SK-N-SH (cell line): ENCODE results near the gene TGFBI. TPM values are rescaled to one million over a fixed set of nuclear protein-coding genes. Genes with fewer than 3 reads are reported as not detected.

Experiments
- CTCF ChIA-PET: fragments of 300-600, 350-600 bp; formaldehyde crosslinking; extraction: SDS; loops from one replicate; lab custom pipeline; 2021; lab: Yijun Ruan, JAX
- POLR2A ChIA-PET: fragments of 350-600 bp; sonication (Branson Sonifier 250); formaldehyde crosslinking; extraction: SDS; loops from one replicate; lab custom pipeline; 2020; ENCODE audit warnings: antibody characterized with exemption, inconsistent platforms; lab: Yijun Ruan, JAX
- DNase-seq: peaks from one replicate; pipeline ENCODE4 v3.0.0; 2012
- H2AFZ ChIP-seq: fragments of 200-600 bp; sonication (generic); 2 replicates; pipeline ENCODE4 v1.8.1; 2016; ENCODE audit warnings: antibody characterized with exemption, mild to moderate bottlenecking, low read depth
- H3F3A ChIP-seq: fragments of 200-600 bp; sonication (generic); replicated peaks from 2 replicates; pipeline ENCODE3; 2016; ENCODE audit warnings: antibody characterized with exemption, mild to moderate bottlenecking; ENCODE audit not compliant: insufficient read depth
- H3K27ac ChIP-seq, 2 experiments: fragments of 200-500 bp in 1 of 2; fragments of 200-600 bp in 1 of 2; sonication (Bioruptor generic) in 1 of 2; sonication (generic), shearing (Covaris generic) in 1 of 2; 2 replicates each; pipeline versions ENCODE4 v1.5.1 to v1.6.1; 2014 to 2016; ENCODE audit warnings: low read depth in 2 of 2, inconsistent platforms in 1 of 2, low read length in 1 of 2, mild to moderate bottlenecking in 1 of 2, mixed read lengths in 1 of 2
- H3K27me3 ChIP-seq: fragments of 200-600 bp; sonication (generic), shearing (Covaris generic); 2 replicates; pipeline ENCODE4 v1.6.1; 2016; ENCODE audit warnings: mixed run types; ENCODE audit not compliant: insufficient read depth
- H3K36me3 ChIP-seq, 2 experiments: fragments of 200-500 bp in 1 of 2; fragments of 200-600 bp in 1 of 2; sonication (Bioruptor generic) in 1 of 2; sonication (generic) in 1 of 2; replicated peaks in 1 of 2; 2 replicates each; pipeline versions ENCODE3 to v1.5.1; 2014 to 2016; ENCODE audit warnings: low read length in 1 of 2, mild to moderate bottlenecking in 1 of 2; ENCODE audit not compliant: insufficient read depth in 2 of 2, control insufficient read depth in 1 of 2
- H3K4me1 ChIP-seq, 2 experiments: fragments of 200-500 bp in 1 of 2; fragments of 200-600 bp in 1 of 2; sonication (Bioruptor generic) in 1 of 2; sonication (generic), shearing (Covaris generic) in 1 of 2; 2 replicates each; pipeline versions ENCODE4 v1.5.1 to v1.6.1; 2014 to 2016; ENCODE audit warnings: low read depth in 1 of 2, low read length in 1 of 2, mixed run types in 1 of 2; ENCODE audit not compliant: insufficient read depth in 2 of 2, control insufficient read depth in 1 of 2
- H3K4me2 ChIP-seq: fragments of 200-600 bp; sonication (generic), shearing (Covaris generic); 2 replicates; pipeline ENCODE4 v1.6.1; 2017; ENCODE audit warnings: mixed run types
- H3K4me3 ChIP-seq, 2 experiments: fragments of 200-500 bp in 1 of 2; fragments of 200-600 bp in 1 of 2; sonication (Bioruptor generic) in 1 of 2; sonication (generic), shearing (Covaris generic) in 1 of 2; 2 replicates each; pipeline versions ENCODE4 v1.5.1 to v1.8.1; 2014 to 2016; ENCODE audit warnings: low read depth in 2 of 2, inconsistent platforms in 1 of 2, low read length in 1 of 2, mild to moderate bottlenecking in 1 of 2, mixed read lengths in 1 of 2, moderate library complexity in 1 of 2
- H3K79me2 ChIP-seq: fragments of 200-600 bp; sonication (generic); 2 replicates; pipeline ENCODE4 v1.8.1; 2017; ENCODE audit warnings: mild to moderate bottlenecking; ENCODE audit not compliant: insufficient read depth
- H3K9ac ChIP-seq: fragments of 200-600 bp; sonication (generic); 2 replicates; pipeline ENCODE4 v1.6.1; 2017; ENCODE audit warnings: mixed run types
- H3K9me2 ChIP-seq: fragments of 200-600 bp; sonication (generic); 2 replicates; pipeline ENCODE4 v1.6.1; 2017; ENCODE audit warnings: mixed run types
- H3K9me3 ChIP-seq: fragments of 200-600 bp; sonication (generic); 2 replicates; pipeline ENCODE4 v1.6.1; 2017; ENCODE audit warnings: mixed run types, mild to moderate bottlenecking, moderate library complexity
- H4K20me1 ChIP-seq: fragments of 200-600 bp; sonication (generic); 2 replicates; pipeline ENCODE4 v1.6.1; 2017; ENCODE audit warnings: mild to moderate bottlenecking, mixed run types; ENCODE audit not compliant: insufficient read depth
- CTCF ChIP-seq: fragments of 200-600 bp; sonication (generic); IDR thresholded peaks from 2 replicates; pipeline ENCODE4 v1.6.1; 2017; ENCODE audit warnings: antibody characterized with exemption, mild to moderate bottlenecking, moderate library complexity
- ELF1 ChIP-seq: IDR thresholded peaks from 2 replicates; pipeline ENCODE4 v1.4.0; 2012
- EP300 ChIP-seq, 2 experiments: IDR thresholded peaks; 2 replicates each; pipeline versions ENCODE4 v1.4.0 to v1.6.1; 2012; ENCODE audit warnings: borderline replicate concordance in 1 of 2, low read depth in 1 of 2, low read length in 1 of 2
- EZH2phosphoT487 ChIP-seq: fragments of 200-600 bp; sonication (generic); IDR thresholded peaks from 2 replicates; pipeline ENCODE4 v1.6.1; 2017; ENCODE audit warnings: low read depth, mixed run types, mild to moderate bottlenecking, antibody characterized with exemption, moderate library complexity, borderline replicate concordance
- FOXM1 ChIP-seq: IDR thresholded peaks from 2 replicates; pipeline ENCODE4 v1.4.0; 2012; ENCODE audit warnings: low read depth, mild to moderate bottlenecking
- GABPA ChIP-seq: IDR thresholded peaks from 2 replicates; pipeline ENCODE4 v1.4.0; 2012; ENCODE audit warnings: low read depth, mild to moderate bottlenecking
- MEF2A ChIP-seq: IDR thresholded peaks from 2 replicates; pipeline ENCODE4 v1.4.0; 2012; ENCODE audit warnings: low read depth, borderline replicate concordance
- MXI1 ChIP-seq: IDR thresholded peaks from 2 replicates; pipeline ENCODE4 v1.6.1; 2012; ENCODE audit warnings: mild to moderate bottlenecking, low read depth, low read length, improper control_type of control experiment
- NRF1 ChIP-seq: IDR thresholded peaks from 2 replicates; pipeline ENCODE4 v1.6.1; 2012; ENCODE audit warnings: low read depth, mild to moderate bottlenecking, low read length
- PBX3 ChIP-seq: IDR thresholded peaks from 2 replicates; pipeline ENCODE4; 2012
- POLR2AphosphoS5 ChIP-seq: IDR thresholded peaks from 2 replicates; pipeline ENCODE4 v1.6.1; 2012; ENCODE audit warnings: low read depth, low read length
- RAD21 ChIP-seq: IDR thresholded peaks from 2 replicates; pipeline ENCODE4 v1.6.1; 2012; ENCODE audit warnings: mild to moderate bottlenecking, low read length
- RCOR1 ChIP-seq: fragments of 150-350 bp; IDR thresholded peaks from 2 replicates; pipeline ENCODE4 v1.6.1; 2017; ENCODE audit warnings: antibody characterized with exemption, low read length
- REST ChIP-seq: IDR thresholded peaks from 2 replicates; pipeline ENCODE4 v1.6.1; 2012; ENCODE audit warnings: mild to moderate bottlenecking, low read depth, low read length, moderate library complexity
- RXRA ChIP-seq: IDR thresholded peaks from 2 replicates; pipeline ENCODE4 v1.4.0; 2012; ENCODE audit warnings: low read depth, mild to moderate bottlenecking, borderline replicate concordance
- SIN3A ChIP-seq: IDR thresholded peaks from 2 replicates; pipeline ENCODE4 v1.6.1; 2012; ENCODE audit warnings: low read depth, mild to moderate bottlenecking, low read length, moderate library complexity, borderline replicate concordance
- SMC3 ChIP-seq: IDR thresholded peaks from 2 replicates; pipeline ENCODE4 v1.6.1; 2012; ENCODE audit warnings: low read depth, low read length, improper control_type of control experiment
- TAF1 ChIP-seq: IDR thresholded peaks from 2 replicates; pipeline ENCODE4 v1.6.1; 2012; ENCODE audit warnings: low read depth, mild to moderate bottlenecking, low read length, moderate library complexity, borderline replicate concordance
- USF2 ChIP-seq: fragments of 150-350 bp; IDR thresholded peaks from 2 replicates; pipeline ENCODE4 v1.6.1; 2017; ENCODE audit warnings: antibody characterized with exemption, low read length, low read depth, borderline replicate concordance
- YY1 ChIP-seq: IDR thresholded peaks from 2 replicates; pipeline ENCODE4 v1.4.0; 2012; ENCODE audit warnings: low read depth, mild to moderate bottlenecking
- WGBS: methylation state at CpG from one replicate; pipeline ENCODE4 v1.1.6; 2017; ENCODE audit warnings: low lambda C conversion rate; 5-methylcytosine and 5-hydroxymethylcytosine counted together
- polyA plus RNA-seq, 3 experiments: library from polyadenylated mRNA; depleted of rRNA; stranded (reverse); fragments of >200 nt; gene quantifications; 2 replicates each; pipeline ENCODE4 v1.2.3, GENCODE V29; 2012

The TGFBI gene
- polyA plus RNA-seq, 1 of the 3 experiments (the other 2 are of a cell fraction) = 2,678 TPM

- no peak for TF ChIP-seq PBX3
- no peak for TF ChIP-seq RCOR1
- TF ChIP-seq POLR2AphosphoS5 = no peak
- TF ChIP-seq ELF1 = no peak
- no peak for TF ChIP-seq YY1
- TF ChIP-seq RAD21 = no peak
- no peak for TF ChIP-seq GABPA
- TF ChIP-seq CTCF = no peak
- TF ChIP-seq TAF1 = no peak
- no peak for TF ChIP-seq MXI1
- TF ChIP-seq, all 33 proteins: peak for 0
Measured at GRCh38 chr5:135986891-135987401, 41.8 kb upstream of the TGFBI start (continued).

GRCh38 chr5:135988546-135988945 is 40.2 kb upstream of the TGFBI start:
- TF ChIP-seq EZH2phosphoT487 (no peak), RXRA (no peak), MEF2A (no peak), PBX3 (no peak), FOXM1 (no peak), REST (no peak), USF2 (no peak), EP300 (IDR thresholded peaks at IDR 0.05; ENCODE audit: borderline replicate concordance in 1 of 2, low read depth in 1 of 2, low read length in 1 of 2) (no peak), TAF1 (no peak), SIN3A (no peak), NRF1 (no peak), SMC3 (no peak)
- ChIA-PET CTCF (interaction anchor here (1.0 kb wide), 1 partner anchor 223 kb away, joined by 3 read pairs; no protein-coding TSS in a partner anchor), POLR2A (no interaction called here)
- no peaks in the 10 kb centered on the region for H4K20me1 ChIP-seq
- H3K4me2 ChIP-seq = no peak overlapping the region
- H2AFZ ChIP-seq = no peak overlapping the region
- H3K27me3 ChIP-seq = no peaks in the 10 kb centered on the region
- H3F3A ChIP-seq = peaks cover 37% of the 10 kb centered on the region
- H3K4me3 ChIP-seq = no peak overlapping the region
- H3K9me2 ChIP-seq = no peaks in the 10 kb centered on the region
- no peaks in the 10 kb centered on the region for H3K36me3 ChIP-seq
- peaks cover 16% of the 10 kb centered on the region in 2 experiments for H3K4me1 ChIP-seq
- 94% methylated on average over 3 of the region's 3 CpGs for WGBS
- H3K27ac ChIP-seq = no peak overlapping the region
- no peaks in the 10 kb centered on the region for H3K79me2 ChIP-seq
- peaks cover 4% of the 10 kb centered on the region for H3K9me3 ChIP-seq
- no peak overlapping the region for H3K9ac ChIP-seq
- DNase-seq = no peak
